HG02759 (cell line): Measurements from ENCODE around the gene RPE65.
"Not testable (repeated sequence)": the region's sequence is repeated elsewhere in the genome, so short reads cannot be mapped to it uniquely, and the experiment has no call there.

ENCODE experiments used
- ATAC-seq: cut with Tn5 transposase; IDR thresholded peaks from one replicate; pipeline ENCODE4 v1.9.1; 2021; ENCODE audit warnings: mild to moderate bottlenecking, moderate library complexity; ENCODE audit not compliant: unreplicated experiment

RPE65 gene

GRCh38 chr1:68449901-68450300, at the start of gene RPE65:
RPE65 (minus strand) TSS chr1:68449954; CDS start chr1:68449905, 49 bp downstream.
- ATAC-seq, result no peak

- ATAC-seq, result peak; percentile 14
These were observed 47.6 kb upstream of the RPE65 start for GRCh38 chr1:68497358-68497698.

GRCh38 chr1:68496680-68497357, 47.1 kb upstream of the RPE65 start, which contains the start of gene DEPDC1:
DEPDC1 (minus strand) TSS chr1:68497082; CDS start chr1:68496999, 83 bp downstream.
- ATAC-seq, result peak; percentile 95

GRCh38 chr1:68495968-68496679, 46.4 kb upstream of the RPE65 start:
- ATAC-seq, result peak; percentile 20

GRCh38 chr1:68495532-68495931, 45.8 kb upstream of the RPE65 start:
- ATAC-seq, result no peak

GRCh38 chr1:68493193-68493592, 43.4 kb upstream of the RPE65 start:
- ATAC-seq, result no peak

- not testable (repeated sequence) for ATAC-seq
These were observed 42.5 kb upstream of the RPE65 start for GRCh38 chr1:68492255-68492654.

GRCh38 chr1:68490046-68490651, 40.4 kb upstream of the RPE65 start:
- ATAC-seq, result no peak

- ATAC-seq, result no peak
These were observed 35.8 kb upstream of the RPE65 start for GRCh38 chr1:68485431-68486022.

GRCh38 chr1:68484618-68485017, 34.9 kb upstream of the RPE65 start:
- no peak for ATAC-seq

GRCh38 chr1:68481041-68481440, 31.3 kb upstream of the RPE65 start:
- no peak for ATAC-seq

GRCh38 chr1:68479501-68479900, 29.7 kb upstream of the RPE65 start:
- no peak for ATAC-seq

- ATAC-seq, result no peak
These were observed 28.9 kb upstream of the RPE65 start for GRCh38 chr1:68478662-68479061.

- not testable (repeated sequence) for ATAC-seq
These were observed 26.9 kb upstream of the RPE65 start for GRCh38 chr1:68476626-68477025.

- no peak for ATAC-seq
These were observed 23.3 kb upstream of the RPE65 start for GRCh38 chr1:68473060-68473459.

GRCh38 chr1:68470388-68470970, 20.7 kb upstream of the RPE65 start:
- no peak for ATAC-seq

GRCh38 chr1:68464891-68465290, 15.1 kb upstream of the RPE65 start:
- no peak for ATAC-seq

GRCh38 chr1:68460935-68461334, 11.2 kb upstream of the RPE65 start:
- ATAC-seq, result no peak

- no peak for ATAC-seq
These were observed 10.0 kb upstream of the RPE65 start for GRCh38 chr1:68459796-68460195.

- no peak for ATAC-seq
These were observed 9.3 kb upstream of the RPE65 start for GRCh38 chr1:68459091-68459490.

GRCh38 chr1:68456202-68456601, 6.4 kb upstream of the RPE65 start:
- no peak for ATAC-seq
